RCC 7860 (cell line): ENCODE results near the gene ENOX1.
"Not testable (repeated sequence)": the region's sequence is repeated elsewhere in the genome, so short reads cannot be mapped to it uniquely, and the experiment has no call there.

Experiments used
- DNase-seq: peaks from one replicate; pipeline ENCODE4 v3.0.0-alpha.2; 2015; ENCODE audit warnings: low spot score
- FAIRE-seq: peaks from 2 replicates; lab custom pipeline; 2012; peaks lifted over from hg19 to GRCh38; lab: Jason Lieb, UNC

The ENOX1 gene

GRCh38 chr13:43364210-43365038, 422.3 kb downstream of the ENOX1 start:
- no peak for FAIRE-seq
- no peak for DNase-seq

- DNase-seq = no peak
- no peak for FAIRE-seq
Measured at GRCh38 chr13:43363156-43363953, 423.4 kb downstream of the ENOX1 start.

GRCh38 chr13:43362556-43362955, 424.2 kb downstream of the ENOX1 start:
- DNase-seq = no peak
- FAIRE-seq = no peak

GRCh38 chr13:43360892-43361610, 425.7 kb downstream of the ENOX1 start:
- DNase-seq (no peak), FAIRE-seq (no peak)

- DNase-seq (no peak), FAIRE-seq (no peak)
Measured at GRCh38 chr13:43360171-43360570, 426.6 kb downstream of the ENOX1 start.

- DNase-seq (no peak), FAIRE-seq (no peak)
Measured at GRCh38 chr13:43359536-43359935, 427.2 kb downstream of the ENOX1 start.

GRCh38 chr13:43357564-43357963, 429.2 kb downstream of the ENOX1 start:
- DNase-seq (no peak), FAIRE-seq (no peak)

GRCh38 chr13:43356567-43356966, 430.2 kb downstream of the ENOX1 start:
- FAIRE-seq (no peak), DNase-seq (no peak)

GRCh38 chr13:43355774-43356173, 431.0 kb downstream of the ENOX1 start:
- FAIRE-seq (no peak), DNase-seq (no peak)

GRCh38 chr13:43354153-43354945, 432.4 kb downstream of the ENOX1 start:
- FAIRE-seq (no peak), DNase-seq (no peak)

GRCh38 chr13:43353631-43354030, 433.1 kb downstream of the ENOX1 start:
- no peak for FAIRE-seq
- no peak for DNase-seq

GRCh38 chr13:43351612-43352011, 435.2 kb downstream of the ENOX1 start:
- DNase-seq, FAIRE-seq: not testable (repeated sequence)

- FAIRE-seq (no peak), DNase-seq (peak; percentile 18)
Measured at GRCh38 chr13:43348397-43348796, 438.4 kb downstream of the ENOX1 start.

- no peak for DNase-seq
- FAIRE-seq = no peak
Measured at GRCh38 chr13:43347877-43348276, 438.9 kb downstream of the ENOX1 start.

GRCh38 chr13:43346427-43346826, 440.3 kb downstream of the ENOX1 start:
- FAIRE-seq (no peak), DNase-seq (no peak)

GRCh38 chr13:43343645-43344044, 443.1 kb downstream of the ENOX1 start:
- no peak for FAIRE-seq
- no peak for DNase-seq

- FAIRE-seq (no peak), DNase-seq (no peak)
Measured at GRCh38 chr13:43339805-43340550, 446.8 kb downstream of the ENOX1 start.

- no peak for FAIRE-seq
Measured at GRCh38 chr13:43339145-43339804, 447.5 kb downstream of the ENOX1 start.

GRCh38 chr13:43335764-43336163, 451.0 kb downstream of the ENOX1 start:
- DNase-seq (no peak), FAIRE-seq (no peak)

More at GRCh38 chr13:43339145-43339804, 447.5 kb downstream of the ENOX1 start:
- DNase-seq = no peak
